HFF-Myc (cell line): ENCODE measurements around the gene GLI3.

ENCODE experiments used
- DNase-seq: peaks from one replicate; pipeline ENCODE4 v3.0.0-alpha.2; 2011; ENCODE audit warnings: low read depth; ENCODE audit errors: extremely low read depth
- H3K4me3 ChIP-seq: replicated peaks from 2 replicates; pipeline ENCODE4 v1.5.1; 2011; ENCODE audit warnings: low read depth, mild to moderate bottlenecking, control low read depth, low read length
- TF ChIP-seq, protein P1 (sequence below): IDR thresholded peaks from 2 replicates; pipeline ENCODE4 v1.5.1; 2012; ENCODE audit warnings: mild to moderate bottlenecking, low read depth, low read length, control low read depth; ENCODE audit errors: missing control alignments

Gene GLI3

GRCh38 chr7:41994746-41995110 is 242.3 kb downstream of the GLI3 start:
- no peak overlapping the region for H3K4me3 ChIP-seq

GRCh38 chr7:41994036-41994745 is 242.8 kb downstream of the GLI3 start:
- no peak for DNase-seq
- TF ChIP-seq, protein P1, sequence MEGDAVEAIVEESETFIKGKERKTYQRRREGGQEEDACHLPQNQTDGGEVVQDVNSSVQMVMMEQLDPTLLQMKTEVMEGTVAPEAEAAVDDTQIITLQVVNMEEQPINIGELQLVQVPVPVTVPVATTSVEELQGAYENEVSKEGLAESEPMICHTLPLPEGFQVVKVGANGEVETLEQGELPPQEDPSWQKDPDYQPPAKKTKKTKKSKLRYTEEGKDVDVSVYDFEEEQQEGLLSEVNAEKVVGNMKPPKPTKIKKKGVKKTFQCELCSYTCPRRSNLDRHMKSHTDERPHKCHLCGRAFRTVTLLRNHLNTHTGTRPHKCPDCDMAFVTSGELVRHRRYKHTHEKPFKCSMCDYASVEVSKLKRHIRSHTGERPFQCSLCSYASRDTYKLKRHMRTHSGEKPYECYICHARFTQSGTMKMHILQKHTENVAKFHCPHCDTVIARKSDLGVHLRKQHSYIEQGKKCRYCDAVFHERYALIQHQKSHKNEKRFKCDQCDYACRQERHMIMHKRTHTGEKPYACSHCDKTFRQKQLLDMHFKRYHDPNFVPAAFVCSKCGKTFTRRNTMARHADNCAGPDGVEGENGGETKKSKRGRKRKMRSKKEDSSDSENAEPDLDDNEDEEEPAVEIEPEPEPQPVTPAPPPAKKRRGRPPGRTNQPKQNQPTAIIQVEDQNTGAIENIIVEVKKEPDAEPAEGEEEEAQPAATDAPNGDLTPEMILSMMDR: no peak
- no peak overlapping the region for H3K4me3 ChIP-seq

More at GRCh38 chr7:41994746-41995110, 242.3 kb downstream of the GLI3 start:
- no peak for DNase-seq
- TF ChIP-seq, protein P1: no peak

GRCh38 chr7:41992881-41993867 is 243.8 kb downstream of the GLI3 start:
- no peak overlapping the region for H3K4me3 ChIP-seq
- DNase-seq: no peak
- TF ChIP-seq, protein P1: no peak

- TF ChIP-seq, protein P1: no peak
- no peak overlapping the region for H3K4me3 ChIP-seq
- DNase-seq: no peak
Measured at GRCh38 chr7:41984888-41985287, 252.1 kb downstream of the GLI3 start.

DNA sequence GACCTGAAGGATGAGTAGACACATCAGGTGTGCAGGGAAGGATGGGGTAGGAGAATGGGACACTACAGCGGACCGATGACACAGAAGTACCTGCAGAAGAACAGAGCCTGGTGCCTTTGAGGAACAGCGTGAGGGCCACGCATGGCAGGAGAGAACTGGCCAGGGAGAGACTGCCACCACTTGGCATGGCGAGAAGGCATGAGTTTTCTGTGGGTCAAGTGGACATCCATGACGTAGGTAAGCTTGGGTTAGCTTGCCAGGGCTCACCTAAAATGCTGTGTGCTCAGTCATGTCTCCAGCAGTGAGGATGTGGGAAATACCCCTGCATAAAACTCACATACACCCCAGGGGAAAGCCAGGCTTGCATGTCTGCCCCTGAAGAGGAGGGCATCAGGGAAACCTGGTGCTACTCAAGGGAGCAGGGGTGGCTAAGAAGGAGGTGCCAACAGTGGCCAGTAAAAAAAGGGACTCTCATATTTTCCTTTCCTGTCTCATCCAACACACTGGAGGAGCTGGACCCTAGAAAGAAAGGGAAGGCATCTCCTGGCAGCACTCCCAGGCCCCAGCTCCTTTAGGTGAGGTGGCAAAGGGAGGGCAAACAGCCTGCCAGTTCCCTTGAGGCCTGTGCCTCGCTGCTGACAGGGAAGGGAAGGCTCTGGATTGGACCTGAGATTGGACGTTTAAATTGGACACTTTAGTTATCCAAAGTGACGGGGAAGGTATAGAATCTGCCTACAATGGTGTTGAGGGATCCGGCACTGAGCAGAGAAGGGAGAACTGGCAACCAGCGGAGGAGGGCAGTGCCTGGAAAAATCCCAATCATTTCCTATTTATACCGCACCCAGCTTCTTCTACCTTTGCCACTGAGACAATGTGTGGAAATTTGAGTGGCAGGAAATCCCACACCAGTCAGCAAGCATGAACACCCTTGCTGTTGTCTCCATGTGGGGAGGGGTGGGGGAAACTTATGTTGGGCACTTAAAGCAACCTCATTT is 255.7 kb downstream of the GLI3 start:
- TF ChIP-seq, protein P1: no peak
- no peak overlapping the region for H3K4me3 ChIP-seq
- DNase-seq: no peak

DNA sequence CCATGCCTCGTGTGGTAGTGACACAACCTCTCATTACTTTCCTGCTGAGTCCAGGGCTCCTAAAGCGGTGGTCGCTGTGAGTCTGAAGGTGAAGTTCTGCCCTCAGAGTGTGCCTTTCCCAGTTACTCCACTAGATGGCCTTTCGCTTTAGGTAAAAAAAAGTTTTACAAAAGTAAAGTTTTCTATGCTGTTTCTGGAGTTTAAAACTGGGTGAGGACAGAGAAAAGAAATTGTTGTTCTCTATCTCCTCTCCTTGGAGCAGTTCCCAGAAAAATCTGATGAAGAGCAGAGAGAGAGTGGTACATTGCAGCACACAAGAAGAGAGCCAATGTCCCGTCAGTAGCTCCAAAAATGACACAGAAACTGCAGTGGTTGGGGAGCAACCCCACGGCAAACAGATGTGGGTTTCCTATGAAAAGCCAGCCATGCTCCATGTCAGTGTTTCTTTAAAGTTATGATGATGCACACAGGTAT is 257.1 kb downstream of the GLI3 start:
- TF ChIP-seq, protein P1: peak; percentile 66
- no peak for DNase-seq
- H3K4me3 ChIP-seq: no peak overlapping the region
